Kidney epithelial cell (primary cell): ENCODE results near the gene AKR1C2. TPM values are rescaled to one million over a fixed set of nuclear protein-coding genes. Genes with fewer than 3 reads are reported as not detected.

Experiments used
- DNase-seq: peaks from one replicate; pipeline ENCODE4 v3.0.0-alpha.2; 2010; ENCODE audit warnings: low read depth
- H3K27me3 ChIP-seq: 2 replicates; pipeline ENCODE4 v1.6.0; 2011; ENCODE audit warnings: low read length; ENCODE audit not compliant: control insufficient read depth, insufficient read depth
- H3K36me3 ChIP-seq: 2 replicates; pipeline ENCODE4 v1.5.1; 2011; ENCODE audit warnings: low read length; ENCODE audit not compliant: control insufficient read depth, insufficient read depth
- H3K4me3 ChIP-seq: 2 replicates; pipeline ENCODE4 v1.5.1; 2011; ENCODE audit warnings: low read depth, mild to moderate bottlenecking, control low read depth, low read length
- CTCF ChIP-seq: IDR thresholded peaks from 2 replicates; pipeline ENCODE4 v1.5.1; 2011; ENCODE audit warnings: mild to moderate bottlenecking, moderate library complexity, low read length, control low read depth, inconsistent platforms; ENCODE audit not compliant: insufficient read depth, poor library complexity, severe bottlenecking
- total RNA-seq: library from RNA; depleted of rRNA; stranded (reverse); fragments of >200 nt; gene quantifications from 2 replicates; pipeline ENCODE4 v1.2.3, GENCODE V29; 2015

Gene AKR1C2
- total RNA-seq, 1 donor from 2014 or later: 2.0 TPM

GRCh38 chr10:4984971-4985594 lies 18.6 kb downstream of the AKR1C2 start:
- Histone ChIP-seq H3K36me3 (no peaks in the 10 kb centered on the region), H3K4me3 (no peak overlapping the region), H3K27me3 (no peaks in the 10 kb centered on the region)
- DNase-seq: peak; percentile 42
- TF ChIP-seq CTCF: no peak

GRCh38 chr10:4984223-4984622 lies 19.4 kb downstream of the AKR1C2 start:
- Histone ChIP-seq H3K36me3 (no peaks in the 10 kb centered on the region), H3K4me3 (no peak overlapping the region), H3K27me3 (no peaks in the 10 kb centered on the region)
- no peak for TF ChIP-seq CTCF
- no peak for DNase-seq

- no peak for TF ChIP-seq CTCF
- Histone ChIP-seq H3K4me3 (no peak overlapping the region), H3K27me3 (no peaks in the 10 kb centered on the region), H3K36me3 (no peaks in the 10 kb centered on the region)
- DNase-seq: no peak
These were observed 19.9 kb downstream of the AKR1C2 start for GRCh38 chr10:4983615-4984216.

GRCh38 chr10:4982764-4983226 lies 20.9 kb downstream of the AKR1C2 start:
- no peak for DNase-seq
- no peaks in the 10 kb centered on the region for H3K36me3 ChIP-seq
- TF ChIP-seq CTCF: no peak
- H3K27me3 ChIP-seq: no peaks in the 10 kb centered on the region
- H3K4me3 ChIP-seq: no peak overlapping the region

GRCh38 chr10:4981722-4982471 lies 21.8 kb downstream of the AKR1C2 start:
- peak; percentile 29 for DNase-seq
- no peaks in the 10 kb centered on the region for H3K36me3 ChIP-seq
- no peak overlapping the region for H3K4me3 ChIP-seq
- H3K27me3 ChIP-seq: no peaks in the 10 kb centered on the region
- peak; percentile 54 for TF ChIP-seq CTCF

GRCh38 chr10:4980793-4981192 lies 22.9 kb downstream of the AKR1C2 start:
- Histone ChIP-seq H3K36me3 (no peaks in the 10 kb centered on the region), H3K27me3 (no peaks in the 10 kb centered on the region), H3K4me3 (no peak overlapping the region)
- no peak for DNase-seq
- TF ChIP-seq CTCF: no peak
